Loucy (cell line): ENCODE measurements around the gene AAMP.

Experiments
- H2AFZ ChIP-seq: fragments of 200-600 bp; sonication (generic); 2 replicates; pipeline ENCODE4 v1.6.0; 2016; ENCODE audit warnings: antibody characterized with exemption, mild to moderate bottlenecking, low read length, moderate library complexity
- H3F3A ChIP-seq: fragments of 200-600 bp; 2 replicates; pipeline ENCODE4 v1.6.0; 2016; ENCODE audit warnings: antibody characterized with exemption, low read depth, mild to moderate bottlenecking
- H3K27me3 ChIP-seq: fragments of 200-600 bp; sonication (generic); 2 replicates; pipeline ENCODE4 v1.6.1; 2014; ENCODE audit warnings: low read length, mild to moderate bottlenecking; ENCODE audit not compliant: insufficient read depth, poor library complexity, severe bottlenecking
- H3K36me3 ChIP-seq: fragments of 200-600 bp; sonication (generic); 2 replicates; pipeline ENCODE4 v1.6.1; 2016; ENCODE audit warnings: low read length; ENCODE audit not compliant: insufficient read depth
- H3K4me1 ChIP-seq: fragments of 200-600 bp; sonication (generic); 2 replicates; pipeline ENCODE4 v1.5.1; 2014; ENCODE audit warnings: low read length, mild to moderate bottlenecking; ENCODE audit not compliant: insufficient read depth, poor library complexity, severe bottlenecking
- H3K4me2 ChIP-seq: fragments of 200-600 bp; sonication (generic); 2 replicates; pipeline ENCODE4 v1.6.0; 2014; ENCODE audit warnings: antibody characterized with exemption, low read length, low read depth, mild to moderate bottlenecking; ENCODE audit not compliant: poor library complexity, severe bottlenecking
- H3K4me3 ChIP-seq: fragments of 200-600 bp; sonication (generic); 2 replicates; pipeline ENCODE4 v1.5.1; 2014; ENCODE audit warnings: low read length, mild to moderate bottlenecking, mixed read lengths; ENCODE audit not compliant: poor library complexity, severe bottlenecking
- H3K79me2 ChIP-seq: fragments of 200-600 bp; sonication (generic); 2 replicates; pipeline ENCODE4 v1.6.1; 2014; ENCODE audit warnings: low read length; ENCODE audit not compliant: insufficient read depth
- H3K9ac ChIP-seq: fragments of 200-600 bp; sonication (generic); 2 replicates; pipeline ENCODE4 v1.6.0; 2014; ENCODE audit warnings: mild to moderate bottlenecking, low read depth, low read length, moderate library complexity; ENCODE audit not compliant: poor library complexity, severe bottlenecking
- H3K9me2 ChIP-seq: fragments of 200-600 bp; sonication (generic); replicated peaks from 2 replicates; pipeline ENCODE4 v1.6.1; 2016; ENCODE audit warnings: low read depth, low read length, mixed read lengths
- H3K9me3 ChIP-seq: fragments of 200-600 bp; sonication (generic); 2 replicates; pipeline ENCODE4 v1.6.1; 2014; ENCODE audit warnings: mild to moderate bottlenecking, antibody characterized with exemption, low read length, low read depth; ENCODE audit not compliant: insufficient read depth
- H4K20me1 ChIP-seq: fragments of 200-600 bp; sonication (generic); 2 replicates; pipeline ENCODE4 v1.6.0; 2014; ENCODE audit warnings: antibody characterized with exemption, low read length, mild to moderate bottlenecking; ENCODE audit not compliant: insufficient read depth, poor library complexity, severe bottlenecking
- CTCF ChIP-seq: fragments of 200-600 bp; sonication (generic); conservative IDR thresholded peaks from 2 replicates; pipeline ENCODE4 v1.5.1; 2014; ENCODE audit warnings: mild to moderate bottlenecking, antibody characterized with exemption, low read length
- EZH2phosphoT487 ChIP-seq: fragments of 200-600 bp; IDR thresholded peaks from 2 replicates; pipeline ENCODE4 v1.6.1; 2018; ENCODE audit warnings: antibody characterized with exemption, mild to moderate bottlenecking, moderate library complexity, borderline replicate concordance

Gene AAMP

GRCh38 chr2:218269900-218270720, at the start of gene AAMP, which contains the start of gene PNKD:
Gene AAMP (minus strand): TSS chr2:218270137. CDS start chr2:218270086, 51 bp downstream.
Gene PNKD (plus strand): TSS chr2:218270519. CDS start chr2:218270536, 17 bp downstream.
- peak within 1 kb of the TSS; percentile 93 for H3K9ac ChIP-seq
- H3K79me2 ChIP-seq, result peaks cover 39% of the 10 kb centered on the region
- H3K36me3 ChIP-seq, result peaks cover 18% of the 10 kb centered on the region; the same call in 1 of the 2 replicates
- no peaks in the 10 kb centered on the region for H3K9me2 ChIP-seq
- no peaks in the 10 kb centered on the region for H3K9me3 ChIP-seq
- peak within 1 kb of the TSS; percentile 98 for H3K4me3 ChIP-seq
- TF ChIP-seq EZH2phosphoT487 (no peak), CTCF (no peak)
- H3K27me3 ChIP-seq, result no peaks in the 10 kb centered on the region
- peak within 1 kb of the TSS; percentile 84 for H2AFZ ChIP-seq
- no peaks in the 10 kb centered on the region for H3F3A ChIP-seq
- peaks cover 20% of the 10 kb centered on the region for H4K20me1 ChIP-seq
- H3K4me2 ChIP-seq, result peak within 1 kb of the TSS; percentile 96
- H3K4me1 ChIP-seq, result peaks cover 31% of the 10 kb centered on the region

- TF ChIP-seq CTCF (no peak), EZH2phosphoT487 (no peak)
- Histone ChIP-seq H3K27me3 (no peaks in the 10 kb centered on the region), H3K4me3 (no peak overlapping the region), H3K9me3 (no peaks in the 10 kb centered on the region), H3K4me1 (peaks cover 19% of the 10 kb centered on the region), H4K20me1 (no peaks in the 10 kb centered on the region), H3K79me2 (no peaks in the 10 kb centered on the region), H3K4me2 (no peak overlapping the region), H2AFZ (no peak overlapping the region), H3F3A (no peaks in the 10 kb centered on the region), H3K9ac (no peak overlapping the region), H3K9me2 (no peaks in the 10 kb centered on the region), H3K36me3 (no peaks in the 10 kb centered on the region)
Measured at GRCh38 chr2:218318241-218318640, 48.3 kb upstream of the AAMP start.

GRCh38 chr2:218317835-218318234, 47.9 kb upstream of the AAMP start:
- H3K9me3 ChIP-seq, result no peaks in the 10 kb centered on the region
- H3K9ac ChIP-seq, result no peak overlapping the region
- no peak overlapping the region for H2AFZ ChIP-seq
- no peak for TF ChIP-seq CTCF
- no peak for TF ChIP-seq EZH2phosphoT487
- H3F3A ChIP-seq, result no peaks in the 10 kb centered on the region
- no peaks in the 10 kb centered on the region for H3K79me2 ChIP-seq
- no peak overlapping the region for H3K4me3 ChIP-seq
- H3K36me3 ChIP-seq, result no peaks in the 10 kb centered on the region
- no peaks in the 10 kb centered on the region for H3K27me3 ChIP-seq
- H4K20me1 ChIP-seq, result no peaks in the 10 kb centered on the region
- H3K4me2 ChIP-seq, result no peak overlapping the region
- H3K4me1 ChIP-seq, result peaks cover 15% of the 10 kb centered on the region
- no peaks in the 10 kb centered on the region for H3K9me2 ChIP-seq
